HepG2 (cell line): ENCODE measurements around the gene PDIK1L. TPM values are rescaled to one million over a fixed set of nuclear protein-coding genes. Genes with fewer than 3 reads are reported as not detected.

ENCODE experiments used
- AKNA ChIP-seq: sonication (generic); formaldehyde crosslinking; IDR thresholded peaks from 2 replicates; pipeline ENCODE4 v1.4.0; 2020; ENCODE audit warnings: missing genetic modification reagents, borderline replicate concordance
- ARID2 ChIP-seq: sonication (generic); formaldehyde crosslinking; IDR thresholded peaks from 2 replicates; pipeline ENCODE4 v1.8.1; 2022; ENCODE audit warnings: mild to moderate bottlenecking, missing genetic modification reagents, borderline replicate concordance
- CC2D1A ChIP-seq: sonication (generic); formaldehyde crosslinking; IDR thresholded peaks from 2 replicates; pipeline ENCODE4 v1.8.1; 2023; ENCODE audit warnings: mild to moderate bottlenecking, missing genetic modification reagents
- CREB3 ChIP-seq: sonication (generic); formaldehyde crosslinking; IDR thresholded peaks from 2 replicates; pipeline ENCODE4 v1.5.0; 2020; ENCODE audit warnings: missing genetic modification reagents
- GABPA ChIP-seq, 2 experiments: IDR thresholded peaks; 2 replicates each; pipeline ENCODE4 v1.6.1; 2011 to 2016; ENCODE audit warnings: low read depth in 2 of 2, low read length in 1 of 2, missing biosample characterization in 1 of 2, missing genetic modification characterization in 1 of 2
- GATAD1 ChIP-seq: IDR thresholded peaks from 2 replicates; pipeline ENCODE4 v1.6.1; 2016; ENCODE audit warnings: missing genetic modification reagents, missing compliant biosample characterization
- HDAC2 ChIP-seq: sonication (generic); formaldehyde crosslinking; IDR thresholded peaks from 2 replicates; pipeline ENCODE4 v1.4.0; 2020; ENCODE audit warnings: missing genetic modification reagents
- HMGA1 ChIP-seq: sonication (generic); formaldehyde crosslinking; conservative IDR thresholded peaks from 2 replicates; pipeline ENCODE4 v1.4.0; 2020; ENCODE audit warnings: missing genetic modification reagents
- HNF1B ChIP-seq: sonication (generic); formaldehyde crosslinking; IDR thresholded peaks from 2 replicates; pipeline ENCODE4 v1.5.1; 2020; ENCODE audit warnings: mild to moderate bottlenecking, moderate library complexity, missing genetic modification reagents
- KDM4B ChIP-seq: sonication (generic); formaldehyde crosslinking; IDR thresholded peaks from 2 replicates; pipeline ENCODE4 v1.4.0; 2020; ENCODE audit warnings: missing genetic modification reagents
- KLF13 ChIP-seq: sonication (generic); formaldehyde crosslinking; IDR thresholded peaks from 2 replicates; pipeline ENCODE4 v1.4.0; 2020; ENCODE audit warnings: mild to moderate bottlenecking, missing genetic modification reagents
- NFIB ChIP-seq: sonication (generic); formaldehyde crosslinking; IDR thresholded peaks from 2 replicates; pipeline ENCODE4 v1.9.0; 2021; ENCODE audit warnings: missing genetic modification reagents, mild to moderate bottlenecking, borderline replicate concordance
- STAT5B ChIP-seq: sonication (generic); formaldehyde crosslinking; IDR thresholded peaks from 2 replicates; pipeline ENCODE4 v1.4.0; 2020; ENCODE audit warnings: missing genetic modification reagents
- SUZ12 ChIP-seq: fragments of 150-350 bp; IDR thresholded peaks from 2 replicates; pipeline ENCODE4 v1.6.1; 2014; ENCODE audit warnings: low read depth, low read length
- WIZ ChIP-seq: sonication (generic); formaldehyde crosslinking; IDR thresholded peaks from 2 replicates; pipeline ENCODE4 v1.5.1; 2020; ENCODE audit warnings: mild to moderate bottlenecking, missing genetic modification reagents
- ZNF503 ChIP-seq: sonication (generic); formaldehyde crosslinking; IDR thresholded peaks from 2 replicates; pipeline ENCODE4 v1.4.0; 2020; ENCODE audit warnings: missing genetic modification reagents
- ZNF557 ChIP-seq: sonication (generic); formaldehyde crosslinking; IDR thresholded peaks from 2 replicates; pipeline ENCODE4 v1.4.0; 2020; ENCODE audit warnings: missing genetic modification reagents
- ZNF607 ChIP-seq: sonication (generic); formaldehyde crosslinking; IDR thresholded peaks from 2 replicates; pipeline ENCODE4 v1.5.1; 2020; ENCODE audit warnings: missing genetic modification reagents, mild to moderate bottlenecking, borderline replicate concordance
- ZNF749 ChIP-seq: sonication (generic); formaldehyde crosslinking; IDR thresholded peaks from 2 replicates; pipeline ENCODE4 v1.8.0; 2022; ENCODE audit warnings: mild to moderate bottlenecking, missing genetic modification reagents, moderate library complexity, borderline replicate concordance
- ZNF792 ChIP-seq: IDR thresholded peaks from 2 replicates; pipeline ENCODE4 v1.6.1; 2016
- polyA plus RNA-seq, 8 experiments: library from polyadenylated mRNA; depleted of rRNA in 3 of 8; stranded (reverse) in 7 of 8; unstranded in 1 of 8; fragments of >200 nt; fragmentation: Illumina TruSeq in 4 of 8; extraction: Trizol in 4 of 8; gene quantifications; 2 replicates each; pipeline versions ENCODE4 v1.2.1 to v1.2.3, GENCODE V29; 2011 to 2016; ENCODE audit warnings: low read depth in 4 of 8, missing spikeins in 1 of 8, mixed read lengths in 1 of 8; ENCODE audit not compliant: insufficient read depth in 1 of 8
- total RNA-seq, 5 experiments: library from RNA; depleted of rRNA; stranded (reverse); fragments of >200 nt; fragmentation: Illumina TruSeq; extraction: Trizol; gene quantifications; 2 replicates each; pipeline ENCODE4 v1.2.3, GENCODE V29; 2016; ENCODE audit warnings: low read depth in 1 of 5

Gene PDIK1L
- total and polyA plus RNA-seq, 2 of the 13 experiments (the other 11 are each of a cell fraction or from before 2014, with no cell fraction given), result 1.9 to 4.6 TPM

GRCh38 chr1:26169669-26170471 is 58.2 kb downstream of the PDIK1L start, which contains the start of gene ZNF593 (continued):
- TF ChIP-seq ZNF503 (CRISPR knock-in tag), result peak; percentile 77
- TF ChIP-seq CREB3 (CRISPR knock-in tag), result peak; percentile 88; the same call in 1 of the 2 replicates
- TF ChIP-seq STAT5B (CRISPR knock-in tag), result no peak
- peak; percentile 70; the same call in 1 of the 2 replicates for TF ChIP-seq AKNA
- peak; percentile 86 for TF ChIP-seq HDAC2
- TF ChIP-seq ZNF607 (CRISPR knock-in tag), result peak; percentile 85; the same call in 1 of the 2 replicates
- TF ChIP-seq ZNF557, result peak; percentile 80; the same call in 1 of the 2 replicates
- TF ChIP-seq CC2D1A, result no peak
- no peak for TF ChIP-seq GABPA (IDR thresholded peaks at IDR 0.05; ENCODE audit: low read depth, low read length)
- TF ChIP-seq GABPA (CRISPR knock-in tag; IDR thresholded peaks at IDR 0.05; ENCODE audit: low read depth), result peak; percentile 86
- peak; percentile 84; the same call in 1 of the 2 replicates for TF ChIP-seq ARID2 (CRISPR knock-in tag)
- no peak for TF ChIP-seq HMGA1 (CRISPR knock-in tag)
- no peak; the same call in 1 of the 2 replicates for TF ChIP-seq ZNF749 (CRISPR knock-in tag)
- TF ChIP-seq KDM4B (CRISPR knock-in tag), result peak; percentile 93
- no peak for TF ChIP-seq WIZ (CRISPR knock-in tag)
- peak; percentile 88 for TF ChIP-seq HNF1B (CRISPR knock-in tag)
- no peak for TF ChIP-seq SUZ12
- TF ChIP-seq GATAD1 (CRISPR knock-in tag), result peak; percentile 92
- TF ChIP-seq KLF13 (CRISPR knock-in tag), result no peak
- TF ChIP-seq ZNF792 (CRISPR knock-in tag), result peak; percentile 74
- TF ChIP-seq NFIB (CRISPR knock-in tag), result no peak
